Measurements from ENCODE around the gene DUSP22.

Gene DUSP22

GRCh38 chr6:395432-396125 is 103.3 kb downstream of the DUSP22 start:
- no peak for DNase-seq (ENCODE audit: low spot score)

DNA sequence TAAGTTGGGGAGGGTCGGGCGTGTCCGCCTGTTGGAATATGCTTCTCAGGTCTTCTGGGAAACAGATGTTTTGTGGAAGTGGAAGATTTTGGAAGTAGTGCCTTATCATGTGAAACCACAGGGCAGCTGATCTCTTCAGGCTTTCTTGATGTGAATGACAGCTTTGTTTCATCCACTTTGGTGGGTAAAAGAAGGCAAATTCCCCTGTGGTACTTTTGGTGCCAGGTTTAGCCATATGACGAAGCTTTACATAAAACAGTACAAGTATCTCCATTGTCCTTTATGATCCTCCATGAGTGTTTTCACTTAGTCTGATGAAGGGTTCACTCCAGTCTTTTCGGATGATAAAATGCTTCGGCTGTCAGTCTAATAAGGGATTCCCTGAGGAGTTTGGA is 103.8 kb downstream of the DUSP22 start:
- no peak for DNase-seq (ENCODE audit: low spot score)

DNA sequence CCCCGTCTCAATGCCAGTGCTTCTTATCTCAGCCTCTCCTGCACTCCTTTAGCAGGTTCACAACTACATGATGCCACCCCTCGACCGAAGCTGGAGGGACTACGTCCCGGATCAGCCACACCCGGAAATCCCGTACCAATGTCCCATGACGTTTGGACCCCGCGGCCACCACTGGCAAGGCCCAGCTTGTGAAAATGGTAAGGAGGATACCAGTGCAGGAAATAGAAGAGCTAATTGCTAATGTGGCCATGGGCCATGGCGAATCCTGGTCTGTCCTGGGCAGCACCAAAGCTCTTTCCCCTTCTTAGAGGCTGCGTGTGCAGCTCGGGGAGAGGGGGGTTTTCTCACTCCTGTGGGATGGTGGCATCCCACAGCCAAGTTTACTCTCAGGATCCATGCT is 104.8 kb downstream of the DUSP22 start:
- no peak for DNase-seq (ENCODE audit: low spot score)

GRCh38 chr6:397604-398003 is 105.3 kb downstream of the DUSP22 start:
- DNase-seq (ENCODE audit: low spot score), result no peak

DNA sequence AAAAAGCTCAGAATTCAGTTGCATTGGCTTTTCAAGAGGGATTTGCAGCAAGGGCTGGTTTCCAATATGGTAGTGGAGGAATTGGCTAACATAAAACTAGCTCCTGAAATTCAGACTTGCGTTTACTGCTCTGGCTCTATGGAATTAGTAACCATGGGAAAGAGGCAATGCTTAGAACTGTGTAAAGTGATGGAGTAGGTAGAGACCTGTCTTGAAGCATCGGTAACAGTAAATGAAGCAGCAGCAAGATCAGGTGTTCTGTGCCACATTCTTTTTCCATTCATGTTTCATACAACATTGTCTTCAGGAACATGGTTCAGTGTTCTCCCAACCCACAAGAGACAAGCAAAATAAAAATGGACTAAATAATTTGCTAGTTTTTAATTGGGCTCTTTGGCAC is 105.8 kb downstream of the DUSP22 start:
- no peak for DNase-seq (ENCODE audit: low spot score)

- no peak for DNase-seq (ENCODE audit: low spot score)
These were observed 106.3 kb downstream of the DUSP22 start for GRCh38 chr6:398558-399078.

GRCh38 chr6:399785-400534 is 107.7 kb downstream of the DUSP22 start:
- DNase-seq (ENCODE audit: low spot score), result no peak

- no peak for DNase-seq (ENCODE audit: low spot score)
These were observed 108.5 kb downstream of the DUSP22 start for GRCh38 chr6:400815-401214.

All from D341Med (cell line).